Activated T-cell treated with anti-CD3 and anti-CD28 coated beads for 24 hours (primary cell): ENCODE data around the gene GRIK3.

Source experiments
- DNase-seq: peaks from one replicate; pipeline ENCODE4 v3.0.0-alpha.2; 2020; ENCODE audit warnings: low read depth

Gene GRIK3

DNA sequence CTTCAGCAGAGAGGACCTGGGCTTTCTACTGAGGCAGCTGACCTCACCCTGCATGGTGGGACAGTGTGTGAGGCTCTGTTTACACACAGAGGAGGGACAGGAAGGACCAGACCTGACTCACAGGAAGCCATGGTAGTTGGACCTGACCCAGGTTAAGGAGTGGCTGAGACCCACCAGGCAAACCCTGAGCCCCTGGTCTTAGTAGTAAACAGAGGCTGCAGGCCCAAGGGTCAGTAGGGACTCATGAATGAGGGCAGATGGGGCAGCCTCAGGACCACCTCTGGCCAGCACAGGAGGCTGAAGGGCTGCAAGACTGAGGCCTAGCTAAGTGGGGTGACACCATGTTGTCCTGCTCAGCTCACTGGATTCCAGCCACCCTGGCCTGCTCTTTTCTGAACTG, 273.2 kb downstream of the GRIK3 start:
- DNase-seq: no peak

DNA sequence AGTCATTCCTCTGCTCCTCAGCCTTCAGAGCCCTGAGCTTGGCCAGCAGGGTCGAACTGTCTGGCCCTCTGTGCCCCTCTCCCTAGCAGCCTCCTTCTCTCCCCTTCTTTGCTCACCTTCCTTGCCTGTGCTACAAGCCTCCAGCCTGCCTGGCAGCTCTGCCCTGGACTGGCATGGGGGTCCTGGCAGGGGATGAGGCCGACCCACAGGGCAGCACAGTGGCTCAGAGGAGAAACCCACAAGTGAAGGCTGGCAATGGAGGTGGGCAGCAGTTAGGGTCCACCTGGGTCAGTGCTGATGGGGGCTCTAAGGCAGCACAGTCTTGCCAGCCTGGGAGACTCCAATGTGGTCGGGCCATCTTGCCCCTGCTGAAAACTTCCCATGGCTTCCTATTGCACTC, 274.2 kb downstream of the GRIK3 start:
- DNase-seq: no peak

DNA sequence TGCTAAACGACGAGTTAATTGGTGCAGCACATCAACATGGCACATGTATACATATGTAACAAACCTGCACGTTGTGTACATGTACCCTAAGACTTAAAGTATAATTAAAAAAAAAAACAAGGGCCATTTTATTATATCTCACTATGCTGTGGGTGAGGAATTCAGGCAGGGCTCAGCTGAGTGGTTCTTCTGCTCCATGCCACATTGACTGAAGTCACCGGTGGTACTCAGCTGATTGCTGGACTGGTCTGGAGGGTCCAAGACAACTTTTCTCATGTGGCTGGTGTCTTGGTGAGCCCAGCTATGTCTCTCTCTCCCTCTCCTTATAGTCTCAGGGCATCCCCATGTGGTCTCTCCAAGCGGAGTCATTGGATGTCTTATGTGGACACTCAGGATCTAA, 275.0 kb downstream of the GRIK3 start:
- no peak for DNase-seq

DNA sequence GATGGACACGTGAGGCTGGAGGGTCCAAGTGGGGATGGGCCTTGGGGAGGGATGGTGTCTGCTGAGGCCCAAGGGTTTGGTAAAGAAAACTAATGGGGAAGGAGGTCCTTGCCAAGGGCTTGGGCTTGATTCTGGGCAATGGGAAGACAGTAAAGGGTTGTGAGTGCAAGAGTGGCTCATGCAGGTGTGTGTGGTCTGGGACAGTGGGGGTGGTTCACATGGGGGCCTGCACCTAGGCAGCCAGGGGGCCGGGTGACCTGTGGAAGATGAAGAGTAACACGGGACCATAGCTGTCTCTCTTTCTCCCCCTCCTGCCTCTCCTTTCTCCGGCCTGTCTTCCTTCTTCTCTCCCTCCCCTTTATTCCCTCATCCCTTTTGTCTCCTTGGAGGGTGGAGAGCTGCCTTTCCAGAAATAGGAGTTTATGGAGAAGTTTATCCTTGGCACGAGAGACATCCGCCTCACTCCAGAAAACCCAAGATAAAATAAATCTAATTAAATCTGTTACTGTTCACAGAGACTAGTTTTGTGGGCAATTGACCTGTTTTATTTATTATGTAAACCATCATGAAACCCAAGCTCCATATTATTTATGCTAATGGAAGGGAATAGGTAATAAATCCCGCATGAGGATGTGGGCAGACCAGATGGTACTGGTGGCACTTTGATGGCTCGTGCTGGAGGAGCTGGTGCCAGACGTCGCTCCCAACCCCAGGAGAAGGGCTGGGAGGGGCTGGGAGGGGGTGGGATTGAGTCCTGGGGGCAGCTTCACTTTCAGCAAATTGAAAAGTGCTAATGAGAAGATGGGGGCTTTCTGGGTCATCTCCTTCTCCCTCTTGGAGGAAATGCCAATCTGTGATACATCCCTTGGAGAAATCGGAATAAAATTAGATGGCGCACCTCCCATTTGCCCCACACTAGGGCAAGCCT, 278.7 kb downstream of the GRIK3 start:
- DNase-seq: no peak

DNA sequence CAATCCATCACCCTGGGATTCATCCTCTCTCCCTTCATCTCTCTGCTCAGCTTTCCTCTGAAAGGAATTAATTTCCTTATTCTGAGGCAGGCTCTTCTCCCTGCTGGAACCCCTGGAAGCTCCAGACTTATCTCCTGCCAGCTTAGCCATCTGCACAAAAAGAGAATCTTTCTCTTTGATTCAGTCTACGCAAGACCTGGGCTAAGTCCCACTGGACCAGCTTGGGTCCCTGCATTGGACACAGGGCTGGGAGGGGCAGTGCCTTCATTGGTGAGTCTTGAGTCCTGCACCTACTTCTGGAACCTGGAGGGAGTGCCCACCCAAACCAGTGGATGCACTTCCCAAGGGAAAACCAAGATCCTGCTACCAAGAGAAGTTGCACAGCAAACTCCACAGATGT, 279.9 kb downstream of the GRIK3 start:
- DNase-seq: no peak

DNA sequence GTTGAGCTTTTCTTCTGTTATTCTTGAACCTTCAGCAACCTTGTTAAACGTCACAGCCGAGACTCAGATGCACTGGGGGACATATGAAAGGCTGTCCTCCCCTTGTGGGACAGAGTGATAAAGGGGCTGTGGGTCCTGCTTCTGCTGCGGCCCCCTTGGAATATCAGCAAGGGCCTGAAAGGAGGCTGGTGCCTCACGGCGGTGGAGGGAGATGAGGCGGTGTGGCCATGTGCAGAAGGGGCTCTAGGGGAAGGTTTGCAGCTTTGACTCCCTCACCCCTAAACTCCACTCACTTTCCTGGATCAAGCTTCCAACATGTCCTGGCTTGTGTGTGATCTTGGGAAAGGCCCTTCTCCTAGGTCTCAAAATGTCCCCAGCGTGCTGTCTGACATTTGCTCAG, 280.9 kb downstream of the GRIK3 start:
- no peak for DNase-seq

DNA sequence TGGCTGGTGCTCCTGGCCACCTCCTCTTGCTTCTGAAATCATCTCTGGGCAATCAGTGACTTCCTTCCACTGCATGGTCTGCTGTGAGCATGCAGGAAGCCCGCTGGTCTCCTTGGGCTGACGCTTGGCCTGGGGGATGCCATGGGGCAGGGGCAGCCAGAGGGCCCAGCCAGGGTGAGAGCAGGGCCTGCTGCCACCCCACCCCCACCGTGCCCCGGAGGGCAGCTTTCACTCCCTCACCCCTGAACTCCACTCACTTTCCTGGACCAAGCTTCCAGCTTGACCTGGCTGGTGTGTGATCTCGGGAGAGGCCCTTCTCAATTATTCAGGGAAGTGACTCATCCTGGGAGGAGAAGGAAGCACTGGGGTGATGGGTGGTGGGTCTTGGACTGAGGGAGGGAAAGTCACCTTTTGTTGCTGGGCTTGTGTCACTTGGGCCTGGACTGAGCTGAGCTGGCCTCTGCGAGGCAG, 281.4 kb downstream of the GRIK3 start:
- no peak for DNase-seq

DNA sequence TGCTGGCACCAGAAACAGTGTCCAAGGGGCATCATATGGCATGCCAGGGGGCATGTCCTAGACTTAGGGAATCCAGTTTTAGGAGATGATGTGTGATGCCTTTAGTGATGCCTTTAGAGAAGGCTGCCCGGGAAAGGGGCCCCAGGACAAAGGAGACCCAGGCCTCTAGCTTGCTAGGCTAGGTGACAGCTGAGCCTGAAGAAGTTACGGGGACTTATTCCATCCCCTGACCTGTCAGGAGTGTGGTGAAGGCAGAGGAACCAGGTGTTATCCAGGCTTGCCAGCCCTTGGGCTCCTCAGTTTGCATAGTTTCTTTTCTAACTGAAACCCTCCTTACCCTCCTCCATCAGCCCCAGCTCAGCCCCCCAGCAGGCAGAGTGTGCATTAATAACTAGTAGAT, 281.9 kb downstream of the GRIK3 start:
- no peak for DNase-seq

DNA sequence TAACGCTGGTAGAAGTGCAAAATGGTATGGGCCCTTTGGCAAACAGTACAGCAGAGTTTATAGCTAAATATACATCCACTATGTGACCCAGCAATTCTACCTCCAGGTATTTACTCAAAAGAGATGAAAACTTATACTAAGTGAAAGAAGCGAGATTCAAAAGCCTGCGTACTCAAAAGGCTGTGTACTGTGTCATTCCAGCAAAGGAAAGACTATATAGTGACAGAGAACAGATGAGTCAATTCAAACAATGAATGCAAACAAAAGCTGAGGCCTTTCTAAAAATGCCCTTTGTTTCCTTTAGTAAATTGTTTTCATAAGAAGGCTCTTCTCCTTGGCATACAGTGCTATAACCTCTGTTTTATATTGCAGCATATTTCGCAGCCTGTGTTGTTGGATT, 282.8 kb downstream of the GRIK3 start:
- DNase-seq: no peak

DNA sequence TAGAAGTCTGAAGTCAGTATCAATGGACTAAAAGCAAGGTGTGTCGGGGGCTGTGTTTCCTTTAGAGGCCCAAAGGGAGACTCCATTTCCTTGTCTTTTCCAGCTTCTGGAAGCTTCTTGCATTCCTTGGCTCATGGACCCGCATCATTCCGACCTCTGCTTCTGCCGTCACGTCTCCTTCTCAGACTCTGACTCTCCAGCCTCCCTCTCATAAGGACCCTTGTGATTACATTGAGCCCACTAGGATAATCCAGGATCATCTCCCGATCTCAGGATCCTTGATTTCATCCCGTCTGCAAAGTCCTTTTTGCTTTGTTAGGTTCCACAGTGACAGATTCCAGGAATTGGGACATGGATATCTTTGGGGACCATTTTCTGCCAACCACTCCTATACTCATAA, 285.8 kb downstream of the GRIK3 start:
- no peak for DNase-seq
